Left ventricle myocardium inferior (tissue), 1 donor: ENCODE measurements around the gene MAPK7. TPM values are rescaled to one million over a fixed set of nuclear protein-coding genes. Genes with fewer than 3 reads are reported as not detected.

Experiments used
- DNase-seq: peaks from one replicate; pipeline ENCODE4 v3.0.0-alpha.2; 2020
- H3K27ac ChIP-seq: fragments of 200-600 bp; replicated peaks from 2 replicates; pipeline ENCODE4 v1.8.0; 2021
- H3K27me3 ChIP-seq: fragments of 200-600 bp; 2 replicates; pipeline ENCODE4 v1.8.0; 2021; ENCODE audit warnings: low read depth
- H3K36me3 ChIP-seq: fragments of 200-600 bp; 2 replicates; pipeline ENCODE4 v1.8.0; 2021
- H3K4me1 ChIP-seq: fragments of 200-600 bp; 2 replicates; pipeline ENCODE4 v1.8.0; 2021
- H3K4me3 ChIP-seq: fragments of 200-600 bp; 2 replicates; pipeline ENCODE4 v1.8.0; 2021; ENCODE audit warnings: mild to moderate bottlenecking, moderate library complexity
- H3K9me3 ChIP-seq: fragments of 200-600 bp; replicated peaks from 2 replicates; pipeline ENCODE4 v1.8.0; 2021
- CTCF ChIP-seq: fragments of 200-600 bp; IDR thresholded peaks from 2 replicates; pipeline ENCODE4 v1.8.0; 2021; ENCODE audit warnings: antibody characterized with exemption, mild to moderate bottlenecking, borderline replicate concordance
- intact Hi-C: fragments of 100-400 bp; cut with micrococcal nuclease; formaldehyde crosslinking; loops from one replicate; pipeline ENCODE4 v1.11.0; 2022
- total RNA-seq: library from RNA; stranded (reverse); fragmentation: NEBNext Ultra II Directional; extraction: Animal tissue kit (Norgen Biotek cat#: 25700); gene quantifications from one replicate; pipeline ENCODE4 v1.2.1, GENCODE V29; 2021
- donor health status: DM: no; HTN: yes; CAD: no; lungs with severe emphysema.

Gene MAPK7
- total RNA-seq, 1 donor from 2014 or later = 11.4 TPM

DNA sequence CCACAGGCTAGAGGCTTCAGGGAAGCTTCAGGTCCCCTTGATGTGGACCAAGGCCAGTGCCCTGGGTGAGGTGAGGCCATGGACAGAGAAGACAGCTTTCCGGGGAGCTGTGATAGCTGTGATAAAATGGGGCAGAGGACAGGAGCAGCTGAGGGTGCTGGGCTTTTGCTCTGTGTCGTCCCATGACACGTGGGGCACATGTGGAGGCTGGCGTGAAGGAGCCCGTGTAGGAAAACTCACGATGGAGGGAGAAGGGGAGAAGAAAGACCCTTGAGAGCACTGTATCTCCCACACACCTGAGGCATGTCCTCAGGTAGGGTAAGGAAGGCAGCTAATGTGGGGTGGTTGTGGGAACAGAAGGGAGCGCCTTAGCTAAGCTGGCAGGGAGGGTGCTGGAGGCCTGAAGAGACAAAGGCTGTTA, 37.1 kb upstream of the MAPK7 start:
- intact Hi-C loops = no loop called here
- Histone ChIP-seq H3K9me3 (no peaks in the 10 kb centered on the region), H3K4me1 (peaks cover 70% of the 10 kb centered on the region), H3K36me3 (no peaks in the 10 kb centered on the region), H3K4me3 (no peak overlapping the region), H3K27ac (no peak overlapping the region), H3K27me3 (no peaks in the 10 kb centered on the region)
- no peak for DNase-seq
- no peak for TF ChIP-seq CTCF

DNA sequence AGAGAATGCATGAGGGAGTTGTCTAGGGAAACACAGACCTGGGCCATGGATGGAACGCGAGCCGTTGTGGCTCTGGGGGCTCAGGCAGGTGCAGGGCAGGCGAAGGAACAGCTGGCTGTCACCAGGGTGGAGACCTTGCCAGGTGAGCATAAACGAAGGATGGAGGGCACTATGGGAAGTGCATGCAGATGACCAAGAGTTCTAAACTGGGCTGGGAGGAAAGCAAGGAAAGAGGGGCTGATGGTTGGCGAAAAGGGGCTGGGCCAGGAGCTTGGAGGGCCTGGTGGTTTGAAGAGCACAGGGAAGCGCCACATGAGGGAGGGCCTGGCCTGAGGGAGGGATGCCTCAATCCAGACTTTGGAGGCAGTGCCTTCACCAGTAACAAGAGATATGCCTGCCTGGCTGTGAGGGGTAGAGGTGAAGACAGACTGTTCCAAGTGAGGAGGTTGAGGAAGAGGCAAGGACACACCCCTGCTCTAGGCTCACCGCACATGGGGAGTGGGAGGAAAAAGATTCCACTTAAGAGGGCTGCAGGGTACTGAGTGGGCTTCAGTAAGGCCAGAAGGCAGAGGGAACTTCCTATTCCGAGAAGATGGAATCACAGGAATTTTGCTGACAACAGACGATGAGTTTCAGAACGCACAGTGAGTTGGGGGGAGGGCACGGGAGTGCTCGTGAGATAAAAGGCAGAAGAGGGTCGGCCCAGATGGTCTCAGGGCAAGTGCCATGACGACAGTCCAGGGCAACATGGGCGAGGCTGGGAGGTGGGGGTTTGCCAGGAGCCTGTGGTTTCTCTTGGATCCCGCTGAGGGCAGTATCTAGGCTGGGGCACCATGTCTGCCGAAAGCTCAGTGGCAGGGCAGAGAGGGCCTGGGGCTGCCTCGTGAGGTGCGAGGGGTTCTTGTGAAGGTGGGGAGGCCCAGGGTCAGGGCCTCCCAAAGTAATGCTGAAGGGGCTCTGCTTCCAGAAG, 36.4 kb upstream of the MAPK7 start:
- H3K27me3 ChIP-seq = no peaks in the 10 kb centered on the region
- no peak overlapping the region for H3K4me3 ChIP-seq
- no peak for TF ChIP-seq CTCF
- no peaks in the 10 kb centered on the region for H3K9me3 ChIP-seq
- peaks cover 72% of the 10 kb centered on the region for H3K4me1 ChIP-seq
- no peak for DNase-seq
- no peaks in the 10 kb centered on the region for H3K36me3 ChIP-seq
- no peak overlapping the region for H3K27ac ChIP-seq
- intact Hi-C loops = no loop called here

GRCh38 chr17:19342611-19343255, 35.6 kb upstream of the MAPK7 start:
- peaks cover 72% of the 10 kb centered on the region for H3K4me1 ChIP-seq
- H3K27ac ChIP-seq = no peak overlapping the region
- intact Hi-C loops = no loop called here
- no peak overlapping the region for H3K4me3 ChIP-seq
- no peaks in the 10 kb centered on the region for H3K27me3 ChIP-seq
- no peaks in the 10 kb centered on the region for H3K36me3 ChIP-seq
- H3K9me3 ChIP-seq = no peaks in the 10 kb centered on the region
- no peak for DNase-seq
- TF ChIP-seq CTCF = no peak

DNA sequence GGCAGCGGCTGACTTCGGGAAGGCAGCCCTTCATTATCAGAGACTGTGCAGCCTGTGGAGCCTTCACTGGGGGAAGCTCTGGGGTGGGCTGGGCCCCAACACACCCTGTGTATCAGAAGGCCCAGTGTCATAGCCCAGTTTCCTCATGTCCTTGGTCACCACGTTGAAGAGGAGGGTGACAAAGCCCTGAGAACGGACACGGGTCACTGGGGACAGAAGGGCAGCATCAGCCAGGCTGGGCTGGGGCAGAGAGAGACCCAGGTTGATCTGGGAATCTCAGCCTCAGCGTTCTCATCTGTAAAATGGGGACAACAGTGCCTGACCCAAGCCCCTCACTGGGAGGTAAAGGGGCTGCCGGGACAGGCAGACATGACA, 35.1 kb upstream of the MAPK7 start:
- Histone ChIP-seq H3K4me1 (peaks cover 70% of the 10 kb centered on the region), H3K27ac (no peak overlapping the region), H3K27me3 (no peaks in the 10 kb centered on the region), H3K9me3 (no peaks in the 10 kb centered on the region), H3K36me3 (no peaks in the 10 kb centered on the region), H3K4me3 (no peak overlapping the region)
- no peak for DNase-seq
- TF ChIP-seq CTCF = no peak
- intact Hi-C loops = no loop called here

DNA sequence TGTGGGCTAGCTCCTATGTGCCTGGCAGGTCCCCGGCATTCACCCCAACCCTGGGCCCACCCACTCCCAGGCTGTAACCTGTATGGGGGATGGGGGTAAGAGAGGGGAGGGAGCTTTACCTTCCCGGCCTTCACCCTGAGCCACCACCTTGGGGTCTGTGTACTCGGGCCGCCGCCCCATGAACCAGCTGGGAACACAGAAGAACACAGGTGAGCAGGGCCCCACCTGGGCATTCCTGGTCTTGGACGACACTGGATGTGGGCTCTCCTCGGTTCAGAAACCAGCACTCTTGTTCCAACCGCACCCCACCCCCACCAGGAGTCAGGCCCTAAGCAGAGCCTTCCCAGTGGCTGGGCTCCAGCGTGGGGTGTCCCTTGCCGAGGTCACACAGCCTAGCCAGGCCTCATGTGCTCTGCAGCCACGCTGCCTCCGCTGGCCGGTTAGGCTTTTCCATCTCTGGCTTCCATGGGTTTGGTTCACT, 34.6 kb upstream of the MAPK7 start:
- H3K9me3 ChIP-seq = no peaks in the 10 kb centered on the region
- no peak for DNase-seq
- H3K4me1 ChIP-seq = peaks cover 65% of the 10 kb centered on the region
- no peaks in the 10 kb centered on the region for H3K27me3 ChIP-seq
- no peak for TF ChIP-seq CTCF
- H3K27ac ChIP-seq = no peak overlapping the region
- no peak overlapping the region for H3K4me3 ChIP-seq
- intact Hi-C loops = no loop called here
- no peaks in the 10 kb centered on the region for H3K36me3 ChIP-seq
